HG02981 (cell line): ENCODE measurements around the gene SHISA4.
"Not testable (repeated sequence)": the region's sequence is repeated elsewhere in the genome, so short reads cannot be mapped to it uniquely, and the experiment has no call there.

Experiments used
- ATAC-seq: cut with Tn5 transposase; IDR thresholded peaks from one replicate; pipeline ENCODE4 v1.9.1; 2021; ENCODE audit warnings: mild to moderate bottlenecking, moderate library complexity; ENCODE audit not compliant: unreplicated experiment

The SHISA4 gene

GRCh38 chr1:201888282-201889089, at the start of gene SHISA4:
Gene SHISA4, plus strand, starts transcription at chr1:201888898. Its CDS starts 97 bp downstream, at chr1:201888995.
- no peak for ATAC-seq

GRCh38 chr1:201839089-201839488, 49.6 kb upstream of the SHISA4 start:
- not testable (repeated sequence) for ATAC-seq

DNA sequence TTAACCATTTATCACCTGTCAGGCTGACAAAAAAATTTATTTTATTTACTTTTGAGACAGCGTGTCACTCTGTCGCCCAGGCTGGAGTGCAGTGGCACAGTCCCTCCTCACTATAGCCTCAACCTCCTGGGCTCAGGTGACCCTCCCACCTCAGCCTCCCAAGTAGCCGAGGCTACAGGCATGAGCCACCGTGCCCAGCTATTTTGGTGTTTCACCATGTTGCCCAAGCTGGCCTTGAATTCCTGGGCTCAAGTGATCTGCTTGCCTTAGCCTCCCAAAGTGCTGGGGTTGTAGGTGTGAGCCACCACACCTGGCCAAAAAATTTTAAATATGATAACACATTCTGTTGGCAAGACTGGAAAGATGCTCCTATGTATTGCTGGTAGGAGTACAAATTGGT, 48.6 kb upstream of the SHISA4 start:
- ATAC-seq: no peak

DNA sequence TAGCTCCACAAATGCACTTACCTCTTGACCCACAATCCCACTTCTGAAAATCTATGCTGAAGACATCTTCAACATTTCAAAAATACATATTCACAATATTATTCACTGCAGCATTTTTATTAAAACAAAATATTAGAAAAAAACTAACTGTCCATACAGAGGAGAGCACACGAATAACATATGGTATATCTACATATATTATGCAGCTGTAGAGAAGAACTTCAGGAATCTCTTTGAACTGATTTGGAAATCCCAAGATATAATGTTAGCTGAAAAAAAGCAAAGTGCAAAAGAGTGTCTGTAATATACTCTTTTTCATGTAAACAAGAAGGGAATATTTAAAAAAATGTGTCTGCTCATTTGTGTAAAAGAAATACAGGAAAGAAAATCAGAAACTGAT, 48.2 kb upstream of the SHISA4 start:
- ATAC-seq: no peak

DNA sequence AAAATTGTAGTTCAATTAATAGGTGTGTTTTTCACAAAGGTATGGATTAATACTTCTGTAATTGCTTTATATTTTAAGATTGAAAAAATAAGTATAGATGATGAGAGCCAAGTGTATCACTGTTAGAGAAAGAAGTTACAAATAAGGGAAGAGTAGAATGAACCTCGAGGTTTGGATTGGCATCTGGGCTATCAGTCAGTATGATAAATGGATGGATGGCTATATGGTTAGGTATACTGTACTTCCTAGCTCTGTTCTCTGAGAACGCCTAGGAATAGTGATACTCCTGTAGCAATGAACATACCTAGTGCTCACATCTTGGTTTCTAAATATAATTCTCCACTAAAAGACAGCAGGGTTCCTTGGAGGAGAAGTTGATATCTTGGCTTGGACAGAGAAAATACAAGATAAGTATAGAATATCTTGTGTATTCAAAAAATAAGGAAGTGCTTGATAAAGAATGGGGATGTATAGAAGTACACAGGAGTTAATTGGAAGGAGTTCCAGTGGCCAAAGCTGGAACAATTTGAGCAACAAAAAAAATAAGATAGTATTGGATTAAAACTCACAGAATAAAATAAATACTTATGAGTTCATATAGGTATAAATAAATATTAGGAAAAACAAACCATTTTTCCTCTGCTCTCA, 47.3 kb upstream of the SHISA4 start:
- ATAC-seq: no peak

DNA sequence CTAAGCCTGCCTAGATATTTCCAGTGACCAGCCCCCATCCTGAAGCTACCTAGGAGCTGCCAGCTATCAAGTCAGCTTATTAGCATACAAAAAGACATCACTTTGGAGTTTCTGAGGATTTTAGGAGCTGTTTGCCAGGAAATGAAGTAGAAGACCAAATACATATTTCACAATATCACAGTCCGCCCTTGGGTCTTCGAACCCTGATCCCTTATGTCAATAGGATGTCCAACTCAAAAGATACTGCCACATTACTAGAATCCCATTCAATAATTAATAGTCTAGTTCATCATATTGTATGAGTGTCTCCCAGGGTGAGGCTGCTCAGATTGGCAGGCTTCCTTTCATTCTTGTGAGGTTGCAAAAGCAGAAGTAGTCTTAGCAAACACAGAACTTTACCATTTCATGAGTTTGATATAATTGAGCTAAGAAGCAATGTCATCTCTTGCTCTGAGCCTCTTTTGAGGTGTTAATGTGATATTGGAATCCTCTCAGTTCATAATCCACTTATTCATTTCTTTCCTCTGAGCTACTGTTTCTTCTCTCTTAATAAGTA, 46.1 kb upstream of the SHISA4 start:
- ATAC-seq: no peak

DNA sequence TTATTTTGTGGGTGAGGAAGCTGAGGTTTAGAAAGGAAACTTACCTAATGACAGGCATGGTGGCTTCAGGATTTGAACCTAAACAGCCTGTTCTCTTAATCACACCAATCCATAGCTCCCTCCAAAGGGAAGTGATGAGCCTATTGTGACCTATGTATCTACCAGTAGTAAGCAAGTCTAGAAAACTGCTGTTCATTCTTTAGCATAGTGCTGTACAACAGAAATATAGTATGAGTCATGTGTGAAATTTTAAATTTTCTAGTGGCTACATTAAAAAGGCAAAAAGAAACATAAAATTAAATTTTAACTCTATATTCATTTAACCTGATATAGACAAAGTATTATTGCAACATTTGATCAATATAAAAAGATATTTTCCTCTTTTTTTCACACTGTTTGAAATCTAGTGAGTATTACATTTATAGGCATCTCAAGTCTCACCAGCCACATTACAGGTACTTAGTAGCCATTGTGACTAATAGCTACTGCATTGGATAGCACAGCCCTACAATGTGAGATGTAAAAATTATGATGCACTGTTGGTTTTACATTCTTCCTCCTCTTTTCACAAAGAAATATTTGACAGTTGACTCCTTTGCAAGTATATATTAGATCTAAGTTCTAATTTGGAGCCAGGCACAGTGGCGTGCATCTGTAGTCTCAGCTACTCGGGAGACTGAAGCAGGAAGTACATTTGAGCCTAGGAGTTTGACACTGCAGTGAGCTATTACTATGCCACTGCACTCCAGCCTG, 43.2 kb upstream of the SHISA4 start:
- ATAC-seq: no peak

- no peak for ATAC-seq
Measured at GRCh38 chr1:201847150-201847549, 41.5 kb upstream of the SHISA4 start.

DNA sequence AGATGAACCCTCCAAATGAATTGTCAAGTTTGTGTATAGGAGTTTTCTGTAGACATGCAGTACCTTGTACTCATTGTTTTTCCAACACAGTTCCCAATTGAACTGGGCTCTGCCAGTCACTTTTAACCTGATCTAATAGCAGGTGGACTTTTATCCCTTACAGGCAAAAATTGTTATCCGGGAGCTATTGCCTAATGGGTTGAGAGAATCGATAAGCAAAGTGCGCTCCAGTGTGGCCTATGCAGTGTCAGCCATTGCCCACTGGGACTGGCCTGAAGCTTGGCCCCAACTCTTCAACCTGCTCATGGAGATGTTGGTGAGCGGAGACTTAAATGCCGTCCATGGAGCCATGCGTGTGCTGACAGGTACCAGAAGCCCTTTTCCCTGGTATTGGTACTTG, 40.5 kb upstream of the SHISA4 start:
- no peak for ATAC-seq

GRCh38 chr1:201849372-201850052, 39.2 kb upstream of the SHISA4 start:
- ATAC-seq: no peak

GRCh38 chr1:201850053-201850397, 38.7 kb upstream of the SHISA4 start:
- no peak for ATAC-seq

GRCh38 chr1:201851949-201852348, 36.7 kb upstream of the SHISA4 start:
- ATAC-seq: no peak

- ATAC-seq: not testable (repeated sequence)
Measured at GRCh38 chr1:201856722-201857121, 32.0 kb upstream of the SHISA4 start.

DNA sequence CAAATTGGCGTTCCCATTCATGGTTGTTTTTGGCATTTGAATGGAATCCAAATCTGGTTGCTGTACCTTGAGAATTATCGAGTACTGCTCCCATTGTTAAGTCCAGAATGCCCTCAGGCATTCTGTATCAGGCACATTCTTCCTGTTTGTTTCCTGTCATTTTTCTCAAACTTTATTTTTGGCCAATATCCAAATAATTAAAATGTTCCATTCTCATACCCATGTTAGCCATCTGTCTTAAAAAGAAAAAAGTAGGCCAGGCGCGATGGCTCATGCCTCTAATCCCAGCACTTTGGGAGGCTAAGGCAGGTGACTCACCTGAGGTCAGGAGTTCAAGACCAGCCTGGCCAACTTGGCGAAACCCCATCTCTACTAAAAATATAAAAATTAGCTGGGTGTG, 29.3 kb upstream of the SHISA4 start:
- ATAC-seq: no peak

- ATAC-seq: no peak
Measured at GRCh38 chr1:201861448-201861847, 27.2 kb upstream of the SHISA4 start.

- no peak for ATAC-seq
Measured at GRCh38 chr1:201870397-201870796, 18.3 kb upstream of the SHISA4 start.

- ATAC-seq: no peak
Measured at GRCh38 chr1:201874672-201875071, 14.0 kb upstream of the SHISA4 start.

GRCh38 chr1:201876148-201876818, 12.4 kb upstream of the SHISA4 start:
- no peak for ATAC-seq

- ATAC-seq: no peak
Measured at GRCh38 chr1:201877877-201878401, 10.8 kb upstream of the SHISA4 start.

DNA sequence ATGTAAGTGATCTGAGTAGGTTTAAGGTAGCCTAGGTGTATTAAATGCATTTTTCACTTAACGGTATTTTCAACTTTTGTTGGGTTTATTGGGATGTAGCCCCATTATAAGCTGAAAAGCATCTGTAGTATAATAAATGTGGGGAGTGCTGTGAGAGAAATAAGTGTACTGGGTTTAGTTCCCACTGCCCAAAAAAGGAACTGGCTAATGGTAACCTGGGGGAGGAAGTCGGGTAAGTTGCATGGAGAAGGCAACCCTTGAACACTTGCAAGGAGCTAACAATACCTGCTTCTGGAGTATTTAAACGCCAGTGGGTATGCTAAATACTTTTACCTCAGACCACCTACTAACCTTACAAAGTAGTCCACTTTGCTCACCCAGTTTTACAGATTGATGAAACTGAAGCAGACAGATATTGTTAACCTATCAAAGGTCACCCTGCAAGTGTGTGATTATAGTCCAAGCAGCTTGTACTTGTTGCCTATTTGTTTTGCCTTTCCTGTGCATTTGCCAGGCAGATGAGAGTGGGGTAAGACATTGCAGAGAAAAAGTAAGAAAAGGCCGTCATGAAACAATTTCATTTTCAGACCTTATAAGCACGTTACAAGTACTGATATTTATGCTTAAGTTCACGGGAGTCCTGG, 7.6 kb upstream of the SHISA4 start:
- ATAC-seq: no peak
